ENCODE results near the gene AGBL4.

The AGBL4 gene

GRCh38 chr1:48758976-48759375 is 1264.8 kb downstream of the AGBL4 start:
- TF ChIP-seq PATZ1 (CRISPR knock-in tag; IDR thresholded peaks at IDR 0.05; ENCODE audit: borderline replicate concordance) (no peak), OSR1 (CRISPR knock-in tag; IDR thresholded peaks at IDR 0.05) (no peak), ZFP3 (CRISPR knock-in tag; IDR thresholded peaks at IDR 0.05) (no peak), CSRNP3 (CRISPR knock-in tag; IDR thresholded peaks at IDR 0.05) (no peak), CSDC2 (CRISPR knock-in tag; IDR thresholded peaks at IDR 0.05) (no peak), ZC3H10 (CRISPR knock-in tag; IDR thresholded peaks at IDR 0.05) (no peak), SNAI2 (CRISPR knock-in tag; IDR thresholded peaks at IDR 0.05) (no peak), RARB (CRISPR knock-in tag; IDR thresholded peaks at IDR 0.05) (no peak), TCF4 (CRISPR knock-in tag; IDR thresholded peaks at IDR 0.05; ENCODE audit: borderline replicate concordance) (no peak)
- no peak for ATAC-seq

- ATAC-seq, result no peak
- TF ChIP-seq TSHZ2 (CRISPR knock-in tag; IDR thresholded peaks at IDR 0.05) (no peak), ISL1 (CRISPR knock-in tag; IDR thresholded peaks at IDR 0.05) (no peak), ARNTL (CRISPR knock-in tag; IDR thresholded peaks at IDR 0.05; ENCODE audit: borderline replicate concordance, low read depth) (no peak)
These were observed 1266.4 kb downstream of the AGBL4 start for GRCh38 chr1:48757363-48757762.

- no peak for ATAC-seq
- TF ChIP-seq PATZ1 (CRISPR knock-in tag; IDR thresholded peaks at IDR 0.05; ENCODE audit: borderline replicate concordance) (no peak), GLIS3 (CRISPR knock-in tag; IDR thresholded peaks at IDR 0.05) (no peak), ZNF565 (CRISPR knock-in tag; conservative IDR thresholded peaks at IDR 0.05; ENCODE audit: low read depth) (no peak), CSRNP3 (CRISPR knock-in tag; IDR thresholded peaks at IDR 0.05) (no peak), ZFP3 (CRISPR knock-in tag; IDR thresholded peaks at IDR 0.05) (no peak), TSHZ2 (CRISPR knock-in tag; IDR thresholded peaks at IDR 0.05) (no peak), ZNF70 (CRISPR knock-in tag; IDR thresholded peaks at IDR 0.05) (no peak), ZC3H10 (CRISPR knock-in tag; IDR thresholded peaks at IDR 0.05) (no peak), BACH2 (CRISPR knock-in tag; IDR thresholded peaks at IDR 0.05; ENCODE audit: borderline replicate concordance) (no peak), ZFP30 (CRISPR knock-in tag; IDR thresholded peaks at IDR 0.05) (no peak), TOX (CRISPR knock-in tag; IDR thresholded peaks at IDR 0.05; ENCODE audit: borderline replicate concordance) (no peak), ESRRG (CRISPR knock-in tag; IDR thresholded peaks at IDR 0.05) (no peak), OSR1 (CRISPR knock-in tag; IDR thresholded peaks at IDR 0.05) (no peak), CSDC2 (CRISPR knock-in tag; IDR thresholded peaks at IDR 0.05) (no peak), ARNTL (CRISPR knock-in tag; IDR thresholded peaks at IDR 0.05; ENCODE audit: borderline replicate concordance, low read depth) (no peak), RARB (CRISPR knock-in tag; IDR thresholded peaks at IDR 0.05) (no peak)
These were observed 1267.0 kb downstream of the AGBL4 start for GRCh38 chr1:48756683-48757316.
